ENCODE data around the gene TET1. TPM values are rescaled to one million over a fixed set of nuclear protein-coding genes. Genes with fewer than 3 reads are reported as not detected.
"Not testable (repeated sequence)": the region's sequence is repeated elsewhere in the genome, so short reads cannot be mapped to it uniquely, and the experiment has no call there.

Gene TET1
- total RNA-seq, 1 donor from 2014 or later: 4.8 TPM

DNA sequence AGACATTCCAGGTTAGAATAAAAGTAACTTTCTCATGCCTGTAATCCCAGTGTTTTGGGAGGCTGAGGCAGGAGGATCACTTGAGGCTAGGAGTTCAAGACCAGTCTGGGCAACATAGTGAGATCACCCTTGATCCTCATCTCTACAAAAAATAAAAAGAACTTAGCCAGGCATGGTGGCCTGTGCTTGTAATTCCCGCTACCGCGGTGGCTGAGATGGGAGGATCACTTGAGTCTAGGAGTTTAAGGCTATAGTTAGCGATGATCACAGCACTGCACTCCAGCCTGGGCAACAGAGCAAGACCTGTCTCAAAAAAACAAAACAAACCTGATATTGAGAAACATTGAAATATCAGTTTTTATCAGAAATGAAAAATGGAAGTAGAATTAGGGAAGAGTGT is 4.6 kb downstream of the TET1 start:
- no peak for DNase-seq (ENCODE audit: low spot score)

DNA sequence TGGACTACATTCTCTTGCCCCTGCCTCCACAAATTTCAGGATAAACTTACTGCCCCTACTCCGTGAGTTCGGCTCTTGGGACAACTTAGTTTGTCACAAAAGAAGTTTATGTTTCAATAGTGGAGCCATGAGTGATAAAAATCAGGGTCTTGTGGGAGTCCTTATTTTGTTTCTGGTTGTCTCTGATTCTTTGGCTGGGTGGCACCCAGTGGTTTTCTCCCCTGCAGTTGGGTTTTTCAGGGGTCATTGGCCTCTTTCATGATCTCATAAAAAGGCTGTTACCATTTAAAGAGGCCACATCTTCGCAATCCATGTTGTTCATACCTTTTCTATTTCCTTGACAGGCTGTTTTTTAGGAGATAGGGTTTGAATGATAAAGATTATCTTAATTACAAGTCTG is 5.5 kb downstream of the TET1 start:
- DNase-seq (ENCODE audit: low spot score): no peak

DNA sequence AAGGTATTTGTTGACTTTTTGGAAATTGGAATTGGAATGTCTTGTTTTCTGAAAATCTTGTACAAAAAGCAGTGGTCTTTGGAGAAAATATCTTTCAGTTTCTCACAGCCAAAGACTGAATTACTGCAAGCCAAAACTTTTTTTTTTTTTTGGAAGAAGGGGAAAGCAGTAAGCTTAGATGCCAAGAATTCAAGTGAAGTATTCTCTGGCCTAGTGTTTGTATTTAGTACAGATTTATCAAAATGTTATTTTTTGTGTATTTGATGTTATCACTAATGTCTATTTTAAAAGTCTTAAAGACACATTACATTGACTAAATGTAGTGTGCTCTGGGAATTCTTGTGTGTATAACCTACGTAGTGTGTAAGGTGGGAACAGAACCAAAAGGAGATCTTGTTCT is 6.2 kb downstream of the TET1 start:
- DNase-seq (ENCODE audit: low spot score): no peak

DNA sequence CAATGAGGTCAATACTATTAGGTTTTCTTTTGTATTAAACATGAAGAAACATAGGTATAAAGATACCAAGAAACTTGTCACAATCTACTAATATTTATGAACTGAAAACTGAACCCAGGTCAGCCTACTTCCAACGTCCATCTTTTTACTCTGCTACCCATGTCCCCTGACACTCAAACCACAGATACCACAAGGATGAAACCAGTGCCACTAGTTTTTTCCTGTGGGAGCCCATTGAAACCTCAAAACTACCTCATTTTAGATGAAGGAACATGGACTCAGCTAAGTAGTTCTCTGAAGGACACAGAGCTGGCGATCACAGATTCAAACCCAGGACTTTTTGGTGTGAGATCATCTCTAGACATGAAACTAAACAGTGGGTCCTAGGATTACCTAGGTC is 6.8 kb downstream of the TET1 start:
- no peak for DNase-seq (ENCODE audit: low spot score)

DNA sequence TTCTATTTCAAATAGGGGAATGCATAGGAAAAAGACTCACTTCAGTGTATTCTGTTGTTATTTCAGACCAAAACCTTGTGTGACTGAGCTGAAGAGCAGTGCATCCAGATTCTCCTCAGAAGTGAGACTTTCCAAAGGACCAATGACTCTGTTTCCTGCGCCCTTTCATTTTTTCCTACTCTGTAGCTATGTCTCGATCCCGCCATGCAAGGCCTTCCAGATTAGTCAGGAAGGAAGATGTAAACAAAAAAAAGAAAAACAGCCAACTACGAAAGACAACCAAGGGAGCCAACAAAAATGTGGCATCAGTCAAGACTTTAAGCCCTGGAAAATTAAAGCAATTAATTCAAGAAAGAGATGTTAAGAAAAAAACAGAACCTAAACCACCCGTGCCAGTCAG is 12.0 kb downstream of the TET1 start:
- no peak for DNase-seq (ENCODE audit: low spot score)

DNA sequence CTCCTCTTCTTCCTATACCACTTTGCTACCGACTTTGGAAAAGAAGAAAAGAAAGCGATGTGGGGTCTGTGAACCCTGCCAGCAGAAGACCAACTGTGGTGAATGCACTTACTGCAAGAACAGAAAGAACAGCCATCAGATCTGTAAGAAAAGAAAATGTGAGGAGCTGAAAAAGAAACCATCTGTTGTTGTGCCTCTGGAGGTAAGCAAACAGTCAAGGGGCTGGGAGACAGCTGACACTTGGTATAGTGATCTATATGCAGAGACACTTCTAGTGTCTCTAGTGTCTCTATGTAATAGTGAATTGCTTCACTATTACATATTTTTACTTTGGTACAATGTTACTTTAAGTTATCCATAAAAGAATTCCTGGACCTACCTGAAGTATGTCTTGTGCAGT is 13.9 kb downstream of the TET1 start:
- no peak for DNase-seq (ENCODE audit: low spot score)

DNA sequence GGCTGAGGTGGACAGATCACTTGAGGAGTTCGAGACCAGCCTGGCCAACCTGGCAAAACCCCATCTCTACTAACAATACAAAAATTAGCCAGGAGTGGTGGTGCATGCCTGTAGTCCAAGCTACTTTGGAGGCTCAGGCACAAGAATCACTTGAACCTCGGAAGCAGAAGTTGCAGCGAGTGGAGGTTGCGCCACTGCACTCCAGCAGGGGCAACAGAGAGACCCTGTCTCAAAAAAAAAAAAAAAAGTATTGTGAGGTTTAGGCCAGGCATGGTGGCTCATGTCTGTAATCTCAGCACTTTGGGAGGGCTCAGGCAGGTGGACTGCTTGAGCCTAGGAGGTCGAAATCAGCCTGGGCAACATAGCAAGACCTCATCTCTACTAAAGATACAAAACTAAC is 16.0 kb downstream of the TET1 start:
- DNase-seq (ENCODE audit: low spot score): no peak

DNA sequence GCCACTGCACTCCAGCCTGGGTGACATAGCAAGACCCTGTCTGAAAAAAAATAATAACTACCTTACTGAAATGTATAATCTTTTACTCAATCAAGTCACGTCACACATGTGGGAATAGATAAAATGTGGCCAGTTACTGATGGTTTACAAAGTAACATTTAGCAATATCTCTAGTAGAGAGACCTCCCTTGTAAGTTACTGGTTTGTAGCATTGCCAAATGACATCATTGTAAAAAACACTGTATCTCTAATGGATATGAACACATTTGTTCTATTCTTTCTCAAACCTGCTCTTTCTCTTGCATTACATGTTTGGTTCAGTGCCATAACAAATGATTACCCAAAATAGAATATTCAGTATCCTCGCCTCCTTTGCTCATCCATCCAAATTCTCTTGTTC is 18.8 kb downstream of the TET1 start:
- no peak for DNase-seq (ENCODE audit: low spot score)

DNA sequence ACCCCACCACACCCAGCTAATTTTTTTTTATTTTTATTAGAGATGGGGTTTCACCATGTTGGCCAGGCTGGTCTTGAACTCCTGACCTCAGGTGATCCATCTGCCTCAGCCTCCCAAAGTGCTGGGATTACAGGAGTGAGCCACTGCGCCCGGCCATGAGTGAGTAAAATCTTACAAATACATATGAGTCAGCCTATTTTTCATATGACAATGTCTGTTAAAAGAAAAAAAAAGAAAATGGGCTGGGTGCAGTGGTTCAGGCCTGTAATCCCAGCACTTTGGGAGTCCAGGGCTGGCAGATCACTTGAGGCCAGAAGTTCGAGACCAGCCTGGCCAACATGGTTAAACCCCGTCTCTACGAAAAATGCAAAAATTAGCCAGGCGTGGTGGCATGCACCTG is 24.1 kb downstream of the TET1 start:
- DNase-seq (ENCODE audit: low spot score): not testable (repeated sequence)

DNA sequence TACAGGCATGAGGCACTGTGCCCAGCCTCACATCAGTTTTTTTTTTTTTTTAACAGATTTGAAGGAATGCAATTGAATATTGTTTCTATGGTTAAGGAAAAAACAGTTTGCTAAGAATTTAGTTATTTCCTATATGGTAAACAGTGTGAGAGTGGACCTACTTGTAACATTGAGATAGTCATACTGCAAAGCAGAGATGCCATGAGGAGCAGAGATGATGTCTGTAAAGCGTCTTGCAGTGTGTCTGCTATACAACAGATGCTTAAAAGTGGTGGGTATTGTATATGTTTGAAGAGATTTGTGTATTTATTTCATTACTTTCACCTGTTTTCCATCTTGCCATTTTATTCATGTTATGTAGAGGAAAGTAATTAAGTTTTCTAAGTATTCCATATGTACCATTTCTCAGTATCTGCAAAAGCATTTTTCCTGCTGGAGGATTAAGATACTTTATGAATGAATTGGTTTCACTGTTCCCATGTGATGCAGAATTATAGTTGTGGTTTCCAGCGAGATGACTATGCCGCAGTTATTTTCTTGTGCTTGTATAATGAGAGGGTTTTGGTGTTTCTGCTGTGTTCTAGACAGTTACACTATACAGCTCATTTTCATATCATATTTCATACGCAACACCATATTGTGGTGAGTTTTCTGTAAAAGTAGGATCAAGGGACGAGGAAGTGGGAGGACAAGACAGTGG is 26.6 kb downstream of the TET1 start:
- DNase-seq (ENCODE audit: low spot score): no peak

DNA sequence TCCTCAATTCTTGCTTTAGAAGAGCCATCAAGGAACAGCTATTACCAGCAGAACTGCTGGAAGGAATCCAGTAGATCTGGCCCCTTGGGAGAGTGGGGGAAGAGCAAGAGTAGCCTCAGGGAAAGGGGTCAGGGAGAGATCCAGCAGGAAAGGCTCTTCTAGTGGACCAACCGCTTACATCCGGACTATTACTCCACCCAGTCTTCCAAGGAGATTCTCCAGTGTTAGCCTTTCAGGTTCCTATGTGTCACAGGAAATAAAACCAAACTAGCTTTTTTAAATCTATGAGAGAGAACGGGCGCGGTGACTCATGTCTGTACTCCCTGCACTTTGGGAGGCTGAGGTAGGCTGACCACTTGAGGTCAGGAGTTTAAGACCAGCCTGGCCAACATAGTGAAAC is 34.3 kb downstream of the TET1 start:
- DNase-seq (ENCODE audit: low spot score): no peak

DNA sequence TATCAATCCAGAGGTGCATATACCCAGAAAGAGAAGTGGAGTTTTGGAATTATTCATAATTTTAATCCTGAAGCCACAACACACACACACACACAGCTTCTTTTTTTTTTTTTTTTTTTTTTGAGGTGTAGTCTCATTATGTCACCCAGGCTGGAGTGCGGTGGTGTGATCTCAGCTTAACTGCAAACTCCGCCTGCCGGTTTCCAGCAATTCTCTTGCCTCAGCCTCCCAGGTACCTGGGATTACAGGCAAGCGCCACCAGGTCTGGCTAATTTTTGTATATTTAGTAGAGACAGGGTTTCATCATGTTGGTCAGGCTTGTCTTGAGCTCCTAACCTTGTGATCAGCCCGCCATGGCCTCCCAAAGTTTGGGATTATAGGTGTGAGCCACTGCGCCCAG is 35.4 kb downstream of the TET1 start:
- DNase-seq (ENCODE audit: low spot score): no peak

DNA sequence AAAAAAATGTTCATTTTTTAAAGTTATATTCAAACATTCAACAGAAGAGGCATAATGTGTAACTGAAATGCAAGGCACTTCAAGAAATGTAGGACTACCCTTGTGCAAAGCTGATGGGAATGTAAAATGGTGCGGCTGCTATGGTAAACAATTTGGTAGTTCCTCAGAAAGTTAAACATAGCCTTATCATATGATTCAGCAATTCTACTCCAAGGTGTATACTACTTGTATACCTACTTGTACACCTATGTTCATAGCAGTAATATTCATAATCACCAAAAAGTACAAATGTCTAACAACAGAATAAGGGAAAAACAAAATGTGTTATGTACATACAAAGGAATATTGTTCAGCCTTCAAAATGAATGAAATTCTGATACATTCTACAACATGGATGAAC is 37.3 kb downstream of the TET1 start:
- DNase-seq (ENCODE audit: low spot score): no peak

DNA sequence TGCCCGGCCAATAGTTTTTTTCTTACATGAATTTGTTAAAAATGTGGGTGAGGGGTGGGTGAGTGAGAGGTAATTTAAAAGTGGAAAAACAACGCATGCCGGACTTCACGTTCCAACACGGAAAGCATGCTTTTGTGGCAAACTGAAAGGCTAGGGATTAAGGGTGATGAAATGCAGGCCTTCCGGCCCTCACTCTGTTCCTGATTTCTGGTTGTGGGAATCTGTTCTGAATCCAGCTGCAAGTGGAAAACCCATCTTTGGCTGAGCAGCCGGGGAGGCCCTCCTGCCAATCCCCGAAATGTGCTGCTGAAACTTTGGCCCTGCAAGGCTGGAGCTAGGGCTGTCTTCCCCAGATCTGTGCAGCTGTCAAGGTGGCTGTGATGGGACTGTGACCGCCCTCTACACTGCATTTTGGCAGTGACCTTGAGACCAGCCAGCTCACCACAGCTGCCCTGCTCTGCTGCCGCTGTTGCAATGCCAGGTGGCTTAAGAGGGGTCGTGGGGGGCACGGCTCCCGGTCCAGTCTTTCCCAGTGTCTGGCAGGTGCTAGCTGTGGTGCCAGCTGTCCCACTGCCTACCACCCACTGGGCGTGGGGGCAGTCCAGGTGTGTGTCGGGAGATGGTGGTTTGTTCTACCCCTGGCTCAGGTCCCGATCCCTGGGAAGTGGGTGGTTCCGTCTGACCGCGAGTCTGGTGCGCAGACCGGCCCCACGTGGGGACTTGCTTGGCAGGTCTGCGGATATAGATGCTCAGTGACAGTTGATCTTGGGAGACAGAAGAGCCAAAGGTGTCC is 39.0 kb downstream of the TET1 start:
- peak; percentile 48 for DNase-seq (ENCODE audit: low spot score)

DNA sequence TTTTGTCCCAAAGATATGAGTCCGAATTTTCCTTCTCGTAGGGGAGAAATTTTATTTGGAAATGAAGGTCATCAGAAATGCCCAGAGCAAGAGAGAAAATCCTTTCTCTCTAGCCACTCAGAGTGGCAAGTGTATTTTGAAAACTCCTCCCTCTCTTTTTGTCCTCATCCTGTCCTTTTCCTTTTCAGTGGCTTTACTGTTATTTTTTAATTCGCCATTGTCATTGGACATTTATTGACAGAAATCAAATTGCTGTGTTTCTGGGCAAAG is 39.6 kb downstream of the TET1 start:
- no peak for DNase-seq (ENCODE audit: low spot score)

DNA sequence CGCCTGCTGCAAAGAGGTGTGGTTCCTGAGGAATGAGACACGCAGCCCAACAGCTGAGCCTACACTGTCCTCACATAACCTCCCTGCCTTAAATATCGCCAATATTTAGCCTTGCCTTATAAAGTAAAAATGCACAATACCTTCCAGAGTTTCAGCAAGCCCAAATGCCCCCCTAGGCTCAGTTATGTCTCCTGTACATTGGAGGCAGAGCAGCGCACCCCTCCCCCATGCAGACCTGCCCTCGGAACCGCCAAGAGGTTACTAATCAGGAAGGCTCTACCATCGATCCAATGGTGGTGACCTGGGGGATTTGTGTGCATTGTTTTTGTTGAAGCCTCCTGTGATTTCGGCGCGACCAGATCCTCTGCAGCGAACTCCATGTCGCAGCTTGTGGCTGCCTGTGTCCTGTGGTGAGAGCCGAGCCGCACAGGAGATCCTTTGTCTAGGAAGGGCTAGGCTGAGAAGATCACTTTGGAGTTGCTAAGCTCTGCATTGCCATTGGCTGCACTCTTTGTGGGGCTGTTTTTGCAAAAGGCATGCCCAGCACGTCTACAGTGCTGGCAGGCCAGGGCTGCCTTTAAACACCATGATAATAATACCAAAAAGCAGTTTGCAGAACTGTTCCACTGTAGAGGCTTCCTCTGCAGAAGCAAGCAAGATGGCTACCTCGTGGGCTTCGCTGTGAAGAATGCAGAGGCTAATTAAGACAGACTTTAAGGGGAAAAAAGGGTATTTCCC is 40.1 kb downstream of the TET1 start:
- DNase-seq (ENCODE audit: low spot score): peak; percentile 64

DNA sequence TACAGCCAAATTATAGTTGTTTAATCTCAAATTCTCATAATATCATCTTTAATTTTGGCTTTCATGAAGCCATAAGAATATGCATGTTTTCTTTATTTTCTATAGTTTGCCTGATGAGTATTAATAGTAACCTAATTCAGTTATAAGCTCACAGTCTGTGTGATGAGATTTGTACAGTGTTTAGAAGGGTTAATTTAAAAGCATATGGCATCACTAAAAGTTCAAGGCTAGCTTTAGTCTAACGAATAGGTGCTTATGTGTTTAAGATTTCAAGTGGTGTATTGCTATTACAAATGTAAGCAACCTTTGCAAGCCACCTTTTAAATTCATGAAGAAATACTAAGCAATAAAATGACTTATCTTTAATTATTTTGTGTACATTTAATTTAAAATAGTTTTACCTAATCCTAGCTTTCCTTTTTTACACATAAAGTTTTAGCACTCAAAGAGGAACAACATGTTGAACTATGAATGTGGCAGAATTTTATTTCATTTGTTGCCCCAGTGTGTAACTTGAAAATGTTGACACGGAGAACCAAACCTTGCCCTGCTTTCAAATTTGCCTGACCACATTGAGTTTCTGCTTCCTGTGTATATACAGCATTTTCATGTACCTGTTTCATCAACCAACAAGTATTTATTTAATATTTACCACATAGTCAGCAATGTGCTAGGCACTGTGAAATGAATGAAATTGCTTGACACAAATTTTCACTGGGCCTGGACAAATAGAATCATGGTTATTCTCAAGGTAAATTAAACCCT is 41.5 kb downstream of the TET1 start:
- DNase-seq (ENCODE audit: low spot score): no peak

DNA sequence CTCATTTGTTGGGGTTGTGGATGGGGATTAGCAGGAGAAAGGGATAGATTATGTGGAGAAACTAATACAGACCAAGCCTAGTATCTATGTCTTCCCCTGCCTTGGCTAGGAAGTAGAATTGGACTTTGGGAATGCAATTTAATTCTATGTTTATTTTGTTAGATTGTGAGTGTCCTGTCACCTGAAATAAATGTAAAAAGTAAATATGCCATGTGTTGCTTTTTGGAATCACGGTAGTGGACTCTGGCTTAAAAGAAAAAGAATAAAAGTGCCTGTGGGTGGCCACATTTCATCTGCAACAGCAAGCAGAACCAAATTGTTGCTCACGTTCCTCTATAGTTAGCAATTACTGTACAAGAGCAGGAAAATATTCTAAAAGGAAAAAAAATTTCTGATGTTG is 42.3 kb downstream of the TET1 start:
- no peak for DNase-seq (ENCODE audit: low spot score)

DNA sequence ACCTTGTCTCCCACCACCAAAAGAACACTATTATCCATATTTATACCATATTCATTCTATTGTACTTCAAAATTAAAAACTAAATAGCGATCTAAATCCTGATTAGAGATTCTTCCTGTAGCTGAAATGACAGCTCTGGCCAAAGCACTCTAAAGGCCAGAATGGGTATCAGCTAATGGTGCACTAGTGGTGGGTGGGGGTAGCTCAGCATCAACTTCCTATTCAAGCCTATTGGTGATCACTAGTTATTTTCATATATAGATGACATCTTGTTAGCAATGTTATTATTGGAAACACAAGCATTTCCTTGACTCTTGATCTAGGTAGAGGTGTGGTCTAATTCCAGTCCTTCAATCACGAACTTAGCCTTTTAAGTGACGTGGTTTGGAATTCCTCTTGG is 43.6 kb downstream of the TET1 start:
- no peak for DNase-seq (ENCODE audit: low spot score)

DNA sequence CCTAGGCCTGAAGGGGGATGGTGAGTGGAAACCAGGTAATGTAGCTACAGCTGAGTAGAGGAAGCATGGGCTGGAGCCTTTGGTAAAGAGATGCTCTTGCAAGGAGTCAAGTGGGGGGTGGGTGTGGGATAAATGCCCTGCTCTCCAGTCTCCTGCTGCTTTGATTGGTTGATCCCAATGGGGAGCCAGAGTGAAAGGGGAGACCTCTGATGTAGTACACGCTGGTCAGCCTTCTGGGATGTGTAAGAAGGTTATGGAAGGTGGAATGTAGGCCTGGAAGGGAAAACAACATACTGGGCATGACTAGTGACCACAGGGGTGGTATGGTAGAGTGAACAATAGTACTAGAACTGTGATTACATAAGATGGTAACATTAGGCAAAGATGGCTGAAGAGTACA is 44.3 kb downstream of the TET1 start:
- no peak for DNase-seq (ENCODE audit: low spot score)

DNA sequence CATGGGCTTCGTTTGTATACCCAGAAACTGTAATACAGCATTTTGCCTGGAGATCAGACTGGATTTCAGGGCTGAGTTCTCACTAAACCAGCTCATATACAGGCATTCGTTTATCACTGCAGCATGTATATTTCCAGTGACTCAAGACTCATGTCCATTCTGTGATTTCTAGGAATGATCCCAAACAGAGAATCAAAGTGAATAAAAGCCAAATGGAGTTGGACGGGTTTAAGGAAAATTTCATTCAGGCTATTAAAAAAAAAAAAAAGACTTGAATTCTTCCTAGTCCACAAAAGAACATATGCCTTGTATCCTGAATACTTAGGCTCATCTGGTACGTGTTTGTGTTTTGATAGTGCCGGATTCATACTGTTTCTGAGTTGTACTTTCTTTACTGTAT is 46.8 kb downstream of the TET1 start:
- DNase-seq (ENCODE audit: low spot score): no peak

DNA sequence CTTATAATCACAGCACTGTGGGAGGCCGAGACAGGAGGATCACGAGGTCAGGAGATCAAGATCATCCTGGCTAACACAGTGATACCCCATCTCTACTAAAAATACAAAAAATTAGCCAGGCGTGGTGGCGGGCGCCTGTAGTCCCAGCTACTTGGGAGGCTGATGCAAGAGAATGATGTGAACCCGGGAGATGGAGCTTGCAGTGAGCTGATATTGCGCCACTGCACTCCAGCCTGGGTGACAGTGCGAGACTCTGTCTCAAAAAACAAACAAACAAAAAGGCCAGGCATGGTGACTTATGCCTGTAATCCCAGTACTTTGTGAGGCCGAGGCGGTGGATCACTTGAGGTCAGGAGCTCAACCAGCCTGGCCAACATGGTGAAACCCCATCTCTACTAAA is 49.9 kb downstream of the TET1 start:
- DNase-seq (ENCODE audit: low spot score): not testable (repeated sequence)

Data from ureter (tissue), 1 donor.